HL-60 (cell line): ENCODE results near the gene COTL1.

ENCODE experiments used
- DNase-seq, 2 experiments: peaks; one replicate each; pipeline ENCODE4 v3.0.0-alpha.2; 2010 to 2020; ENCODE audit warnings: low read depth in 1 of 2, low spot score in 1 of 2
- H3K27ac ChIP-seq: fragments of 250-450 bp; sonication (Bioruptor Pico); replicated peaks from 2 replicates; pipeline ENCODE4 v1.5.1; 2020; ENCODE audit warnings: mild to moderate bottlenecking, moderate library complexity
- H3K27me3 ChIP-seq: fragments of 250-450 bp; sonication (Bioruptor Pico); 2 replicates; pipeline ENCODE4 v1.5.1; 2021; ENCODE audit warnings: mild to moderate bottlenecking, moderate library complexity; ENCODE audit not compliant: insufficient read depth, poor library complexity, severe bottlenecking
- H3K4me3 ChIP-seq: replicated peaks from 2 replicates; pipeline ENCODE4 v1.5.1; 2011; ENCODE audit warnings: mild to moderate bottlenecking, control low read depth, low read length; ENCODE audit not compliant: insufficient read depth
- CTCF ChIP-seq: IDR thresholded peaks from one replicate; pipeline ENCODE4 v1.5.1; 2011; ENCODE audit warnings: low read length, control low read depth, inconsistent platforms; ENCODE audit not compliant: insufficient read depth
- GABPA ChIP-seq: IDR thresholded peaks from 2 replicates; pipeline ENCODE4 v1.6.1; 2012; ENCODE audit warnings: low read depth
- POLR2AphosphoS5 ChIP-seq: IDR thresholded peaks from 2 replicates; pipeline ENCODE4 v1.6.1; 2012; ENCODE audit warnings: low read depth
- REST ChIP-seq: IDR thresholded peaks from 2 replicates; pipeline ENCODE4 v1.6.1; 2012; ENCODE audit warnings: low read depth; ENCODE audit not compliant: insufficient replicate concordance
- SPI1 ChIP-seq: IDR thresholded peaks from 2 replicates; pipeline ENCODE4 v1.6.1; 2012; ENCODE audit warnings: low read depth, mild to moderate bottlenecking, borderline replicate concordance

The COTL1 gene

GRCh38 chr16:84547546-84548061 is 70.3 kb downstream of the COTL1 start:
- no peak for DNase-seq
- no peak for TF ChIP-seq REST
- no peak for TF ChIP-seq SPI1
- no peak for TF ChIP-seq GABPA
- Histone ChIP-seq H3K27ac (no peak overlapping the region), H3K27me3 (no peaks in the 10 kb centered on the region), H3K4me3 (no peak overlapping the region)

DNA sequence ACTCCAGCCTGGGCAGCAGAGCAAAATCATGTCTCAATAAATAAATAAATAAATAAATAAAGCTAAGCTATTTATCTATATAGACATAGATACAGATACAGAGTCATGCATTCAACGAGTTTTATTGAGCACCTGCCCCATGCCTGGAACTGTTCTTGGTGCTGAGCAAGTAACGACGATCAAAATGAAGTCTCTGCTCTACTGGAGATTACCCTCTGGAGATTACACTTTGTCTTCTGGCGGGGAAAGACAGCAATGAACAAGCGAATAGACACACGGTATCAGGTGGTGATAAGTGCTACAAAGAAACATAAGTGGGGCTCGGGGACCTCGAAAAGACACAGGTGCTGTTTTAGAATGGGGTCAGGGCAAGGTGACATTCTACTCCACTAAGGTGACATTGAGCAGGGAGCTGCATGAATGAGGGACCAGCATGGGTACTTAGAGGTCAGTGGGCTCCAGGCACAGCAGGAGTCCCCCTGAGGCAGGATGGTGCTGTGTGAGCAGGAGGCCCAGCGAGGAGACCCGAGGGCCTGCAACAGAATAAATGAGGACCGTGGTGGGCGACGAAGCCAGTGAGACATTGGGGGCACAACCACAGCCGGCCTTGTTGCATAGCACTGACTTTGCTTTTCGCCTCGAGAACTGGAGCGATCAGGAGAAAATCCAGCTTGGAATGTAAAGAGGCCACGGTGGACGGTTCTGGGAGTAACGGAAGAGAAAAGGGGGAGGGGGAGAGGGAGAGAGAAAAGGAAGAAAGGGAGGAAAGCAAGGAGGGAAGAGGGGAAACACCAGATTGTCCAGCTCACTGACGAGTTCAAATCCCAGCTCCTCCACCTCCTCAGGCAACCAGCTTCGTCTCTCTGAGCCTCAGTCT is 71.0 kb downstream of the COTL1 start:
- no peak overlapping the region for H3K27ac ChIP-seq
- no peak overlapping the region for H3K4me3 ChIP-seq
- H3K27me3 ChIP-seq: no peaks in the 10 kb centered on the region
- DNase-seq: no peak
- TF ChIP-seq POLR2AphosphoS5 (no peak), REST (no peak), CTCF (no peak), SPI1 (no peak), GABPA (no peak)

DNA sequence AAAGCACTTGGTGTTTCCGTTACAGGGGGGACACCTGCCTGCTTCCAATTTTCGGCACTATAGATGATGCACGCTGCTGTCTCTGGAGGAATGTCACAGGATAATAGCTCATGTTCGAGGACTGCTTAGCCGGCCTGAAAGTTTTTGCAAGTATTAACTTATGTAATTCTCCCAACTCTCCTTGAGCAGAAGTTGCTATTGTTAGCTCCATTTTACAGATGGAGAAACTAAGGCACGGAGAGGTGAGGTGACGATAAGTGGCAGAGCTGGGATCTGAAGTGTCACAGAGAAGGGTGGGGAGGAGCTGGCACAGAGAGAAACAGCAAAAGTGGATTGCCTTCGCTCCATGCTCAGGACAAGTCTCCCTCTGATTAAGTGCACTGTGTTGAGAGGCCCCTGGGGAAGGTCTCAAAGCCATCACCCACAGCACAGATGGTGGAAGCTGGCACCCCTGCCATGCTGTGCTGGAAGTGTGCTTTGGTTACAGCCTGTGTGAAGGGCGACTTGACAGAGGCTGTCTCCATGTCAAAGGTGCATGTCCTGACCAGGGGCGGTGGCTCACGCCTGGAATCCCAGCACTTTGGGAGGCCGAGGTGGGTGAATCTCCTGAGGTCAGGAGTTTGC is 72.7 kb downstream of the COTL1 start:
- TF ChIP-seq REST: no peak
- no peak for TF ChIP-seq POLR2AphosphoS5
- TF ChIP-seq SPI1: no peak
- TF ChIP-seq CTCF: no peak
- TF ChIP-seq GABPA: no peak
- Histone ChIP-seq H3K27ac (no peak overlapping the region), H3K4me3 (no peak overlapping the region), H3K27me3 (no peaks in the 10 kb centered on the region)
- DNase-seq: no peak
